GDM1 (cell line): ENCODE results near the gene SLC35B3.
"Not testable (repeated sequence)": the region's sequence is repeated elsewhere in the genome, so short reads cannot be mapped to it uniquely, and the experiment has no call there.

ENCODE experiments used
- DNase-seq: peaks from one replicate; lab custom pipeline; 2025; lab: John Stamatoyannopoulos, UW

Gene SLC35B3

DNA sequence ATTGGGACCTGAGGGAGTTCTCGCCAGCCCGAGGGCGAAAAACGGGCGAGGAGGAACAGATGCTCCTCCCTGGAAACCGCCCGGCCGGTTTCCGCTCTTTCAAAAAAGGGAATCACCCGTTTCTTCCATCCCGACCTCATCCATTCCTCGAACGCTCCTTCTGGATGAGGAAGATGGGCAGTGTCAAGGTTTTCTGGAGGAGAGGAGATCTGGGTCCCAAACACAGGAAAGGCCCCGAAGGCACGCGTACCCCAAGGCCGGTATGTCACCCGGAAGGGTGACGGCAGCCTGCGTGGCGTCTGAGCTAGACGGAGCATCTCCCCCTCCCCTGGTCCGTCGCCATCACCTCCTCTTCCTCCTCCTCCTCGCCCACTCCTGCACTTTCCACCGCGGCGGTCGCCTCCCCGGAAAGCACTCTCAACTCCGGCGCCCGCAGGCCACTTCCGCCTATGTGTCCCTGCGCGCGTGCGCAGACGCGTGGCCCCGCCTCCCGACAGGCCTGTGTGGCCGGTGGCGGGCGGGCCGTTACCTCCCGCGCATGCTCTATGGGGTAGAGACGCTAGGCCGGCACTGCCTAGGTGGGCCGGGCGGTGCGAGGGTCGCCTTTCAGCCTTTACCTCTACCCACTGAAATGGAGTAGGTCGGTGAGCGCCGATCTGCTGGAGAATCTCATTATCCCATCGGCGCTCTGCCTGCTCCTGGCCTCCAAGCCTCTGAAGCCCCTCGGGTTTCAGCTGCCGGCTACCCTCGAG is at the start of gene SLC35B3:
SLC35B3 (minus strand) TSS at position 453 of the 752 bp plus-strand sequence.
- DNase-seq = peak; percentile 91

DNA sequence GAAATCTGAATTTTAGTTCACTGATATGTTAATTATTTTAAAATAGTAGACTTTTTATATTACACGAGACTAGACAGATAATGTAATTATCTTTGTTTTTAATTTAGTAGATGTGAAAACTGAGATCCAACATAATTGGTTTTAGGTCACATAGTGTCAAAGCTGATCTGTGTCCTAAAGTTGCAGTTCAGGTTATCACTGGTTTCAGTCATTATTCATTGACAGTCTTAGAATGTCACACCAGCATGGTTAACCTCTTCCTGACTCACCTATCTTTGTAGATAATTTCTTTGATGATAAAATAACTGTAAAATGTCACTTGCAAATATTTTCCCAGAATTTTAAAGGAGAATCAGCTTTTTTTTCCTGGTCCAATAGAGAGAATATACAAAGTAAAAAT is 48.3 kb upstream of the SLC35B3 start:
- no peak for DNase-seq

DNA sequence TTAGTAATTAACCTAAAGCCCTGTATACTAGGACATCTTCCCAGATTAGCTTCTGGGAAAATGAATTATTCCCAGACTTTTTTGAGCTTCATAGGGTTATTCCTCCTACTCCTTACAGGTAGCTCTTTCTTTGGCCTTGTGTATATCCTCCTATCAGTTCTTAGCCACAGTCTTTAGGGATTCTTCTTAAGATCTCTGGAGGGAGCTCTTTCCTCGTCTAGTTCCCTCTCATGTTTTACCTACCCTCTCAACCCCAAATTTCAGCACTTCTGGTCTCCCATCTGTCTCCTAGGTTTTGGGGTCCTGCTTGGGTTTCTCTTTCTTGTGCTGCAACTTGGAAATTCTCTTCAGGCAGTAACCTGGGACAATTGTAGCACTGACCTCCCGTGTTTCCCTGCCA is 46.4 kb upstream of the SLC35B3 start:
- no peak for DNase-seq

DNA sequence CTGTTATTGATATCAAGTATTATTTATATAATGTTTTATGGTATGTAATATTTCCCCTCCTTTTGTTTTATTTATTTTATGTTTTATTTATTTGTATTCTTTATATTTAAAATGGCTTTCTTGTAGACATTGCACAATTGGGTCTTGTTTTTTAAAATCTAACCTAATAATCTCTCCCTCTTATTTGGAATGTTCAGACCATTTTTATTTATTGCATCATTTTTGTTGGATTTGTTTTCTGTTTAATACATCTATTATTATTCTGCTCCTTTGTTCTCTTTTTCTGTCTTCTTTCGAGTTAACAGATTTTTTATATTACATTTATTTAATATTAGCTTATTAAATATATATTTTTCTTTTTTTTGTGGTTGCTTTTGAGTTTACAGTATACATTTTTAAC is 43.1 kb upstream of the SLC35B3 start:
- DNase-seq = no peak

DNA sequence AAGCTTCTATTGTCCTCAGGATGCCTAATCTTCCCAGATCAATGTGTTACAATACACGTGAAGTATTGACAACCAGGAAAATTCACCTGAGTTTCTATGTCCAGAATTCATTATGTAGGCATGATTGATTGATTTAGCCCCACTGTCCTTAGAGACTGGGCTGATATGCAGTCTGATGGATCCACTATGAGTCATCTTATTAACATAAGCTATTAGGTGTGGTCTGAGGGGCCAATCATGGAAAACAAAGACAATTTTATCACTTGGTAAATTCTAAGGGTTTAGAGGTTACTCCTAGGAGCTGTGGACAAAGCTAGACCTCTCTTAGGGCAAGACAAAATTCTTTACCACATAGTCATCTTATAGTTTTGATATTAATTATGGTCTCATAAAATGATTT is 41.3 kb upstream of the SLC35B3 start:
- no peak for DNase-seq

- no peak for DNase-seq
These were observed 33.4 kb upstream of the SLC35B3 start for GRCh38 chr6:8468552-8469356.

DNA sequence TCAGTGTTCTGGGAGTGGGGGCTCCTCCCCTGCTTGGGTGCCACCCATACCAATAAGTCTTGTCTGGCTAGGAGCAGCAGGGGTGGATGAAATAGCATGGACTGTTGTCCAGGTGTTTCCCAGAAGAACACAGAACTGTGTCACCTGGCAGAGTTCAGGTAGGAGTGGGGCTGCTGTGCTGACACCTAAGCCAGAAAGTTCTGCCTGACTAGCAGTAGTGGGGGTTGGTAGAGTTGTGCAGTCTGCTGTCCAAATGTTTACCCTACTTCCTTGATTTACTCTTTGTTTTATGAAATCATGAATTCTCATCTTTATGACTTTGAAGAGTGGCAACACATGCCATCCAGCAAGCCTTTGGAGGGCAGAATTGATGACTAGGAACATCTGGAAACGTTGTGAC is 27.3 kb upstream of the SLC35B3 start:
- no peak for DNase-seq

GRCh38 chr6:8462169-8462568 is 26.8 kb upstream of the SLC35B3 start:
- no peak for DNase-seq

GRCh38 chr6:8446391-8446790 is 11.0 kb upstream of the SLC35B3 start:
- no peak for DNase-seq

DNA sequence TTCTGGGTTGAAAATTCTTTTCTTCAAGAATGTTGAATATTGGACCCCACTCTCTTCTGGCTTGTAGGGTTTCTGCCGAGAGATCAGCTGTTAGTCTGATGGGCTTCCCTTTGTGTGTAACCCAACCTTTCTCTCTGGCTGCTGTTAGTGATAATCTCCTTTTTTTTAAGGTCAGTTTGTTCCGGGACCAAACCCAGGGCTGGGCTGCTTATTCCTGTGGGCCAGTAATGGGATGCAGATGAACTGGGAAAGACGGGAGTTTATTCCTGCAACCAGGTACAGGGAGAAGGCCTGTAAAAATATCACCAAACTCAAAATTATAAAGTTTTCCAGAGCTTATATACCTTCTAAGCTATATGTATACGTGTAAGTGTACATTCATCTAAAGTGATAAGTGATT is 10.6 kb upstream of the SLC35B3 start:
- not testable (repeated sequence) for DNase-seq

GRCh38 chr6:8442150-8442549 is 6.8 kb upstream of the SLC35B3 start:
- DNase-seq = no peak

- DNase-seq = no peak
These were observed 6.1 kb upstream of the SLC35B3 start for GRCh38 chr6:8441452-8441851.

DNA sequence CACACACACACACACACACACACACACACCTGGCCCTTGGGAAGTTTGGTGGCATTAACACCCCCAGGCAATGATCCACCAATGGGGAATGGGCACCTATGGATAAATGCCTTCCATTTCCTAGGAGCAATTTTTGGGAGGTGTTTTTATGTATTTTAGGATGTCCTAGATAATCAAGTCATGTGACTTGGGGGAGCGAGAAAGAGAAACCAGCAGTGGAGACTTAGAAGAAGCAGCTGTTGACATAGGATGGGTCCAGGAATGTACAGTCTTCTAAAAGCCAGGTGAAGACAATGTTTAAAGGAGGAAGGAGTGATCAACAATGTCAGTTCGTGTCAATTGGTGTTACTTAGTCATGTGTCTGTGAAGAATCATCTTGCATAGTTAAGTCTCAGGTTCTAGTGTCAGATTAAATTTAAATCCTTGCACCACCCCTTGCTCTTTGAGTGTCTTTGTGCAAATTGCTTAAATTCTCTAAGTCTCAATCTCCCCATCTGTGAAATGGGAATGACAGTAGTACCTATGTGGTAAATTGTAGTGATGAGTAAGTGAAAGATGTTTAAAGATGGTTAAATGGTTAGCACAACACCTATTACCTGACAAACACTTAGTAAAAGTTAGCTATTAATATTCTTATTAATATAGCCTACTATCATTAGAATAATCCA is 4.4 kb upstream of the SLC35B3 start:
- DNase-seq = no peak

- DNase-seq = no peak
These were observed 2.5 kb upstream of the SLC35B3 start for GRCh38 chr6:8437813-8438212.

DNA sequence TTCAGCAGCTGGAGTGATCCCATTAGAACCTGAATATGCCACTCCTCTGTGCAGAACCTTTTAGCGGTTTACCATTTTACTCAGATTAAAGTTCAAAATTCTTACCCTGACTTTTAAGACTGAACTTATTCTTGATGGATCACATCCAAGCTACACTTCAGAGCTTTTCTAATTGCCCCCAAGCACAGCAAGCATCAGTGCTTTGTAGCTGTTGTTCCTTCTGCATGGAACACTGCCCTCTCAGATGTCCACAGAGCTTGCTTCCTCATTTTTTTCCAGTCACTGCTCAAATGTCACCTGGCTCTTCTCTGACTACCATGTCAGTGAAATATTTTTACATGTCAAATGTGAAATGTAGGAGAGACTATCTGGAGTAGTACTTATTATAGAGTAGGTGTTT is 1.6 kb upstream of the SLC35B3 start:
- DNase-seq = no peak

DNA sequence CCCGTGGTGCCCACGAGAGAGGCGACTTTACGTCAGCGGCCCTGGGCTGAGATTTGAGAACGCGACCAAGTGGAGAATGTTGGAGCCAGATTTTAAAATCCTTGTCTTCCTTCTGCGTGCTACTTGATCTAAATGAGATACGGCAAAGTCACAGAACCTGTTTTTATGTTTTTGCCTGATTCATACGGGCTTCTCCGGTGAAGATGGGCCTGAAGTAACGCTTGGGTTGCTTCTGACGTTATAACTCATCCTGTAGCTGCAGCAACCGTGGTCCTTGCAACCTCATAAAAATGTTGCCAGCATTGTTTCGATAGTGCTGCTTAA is 462 bp upstream of the SLC35B3 start:
- DNase-seq = no peak

DNA sequence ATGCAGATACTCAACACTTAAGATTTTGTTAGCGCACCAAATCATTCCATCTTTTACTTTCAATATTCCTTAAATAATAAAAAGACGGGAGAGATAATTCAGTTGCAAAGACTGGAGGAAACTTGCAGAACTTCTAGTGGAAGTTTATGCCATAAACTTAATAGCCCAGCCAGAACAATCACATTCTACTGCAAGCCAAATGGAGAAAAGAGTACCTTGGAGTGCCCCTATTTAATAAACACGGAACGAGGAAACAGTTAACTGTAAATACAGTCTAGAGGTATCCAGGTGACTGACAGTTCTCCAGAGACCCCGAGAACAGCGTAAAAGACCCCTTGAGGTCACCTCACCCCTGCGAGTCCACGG is 635 bp downstream of the SLC35B3 start:
- no peak for DNase-seq

GRCh38 chr6:8432614-8433013 is 2.7 kb downstream of the SLC35B3 start:
- DNase-seq = no peak

- DNase-seq = no peak
These were observed 5.5 kb downstream of the SLC35B3 start for GRCh38 chr6:8429821-8430220.

DNA sequence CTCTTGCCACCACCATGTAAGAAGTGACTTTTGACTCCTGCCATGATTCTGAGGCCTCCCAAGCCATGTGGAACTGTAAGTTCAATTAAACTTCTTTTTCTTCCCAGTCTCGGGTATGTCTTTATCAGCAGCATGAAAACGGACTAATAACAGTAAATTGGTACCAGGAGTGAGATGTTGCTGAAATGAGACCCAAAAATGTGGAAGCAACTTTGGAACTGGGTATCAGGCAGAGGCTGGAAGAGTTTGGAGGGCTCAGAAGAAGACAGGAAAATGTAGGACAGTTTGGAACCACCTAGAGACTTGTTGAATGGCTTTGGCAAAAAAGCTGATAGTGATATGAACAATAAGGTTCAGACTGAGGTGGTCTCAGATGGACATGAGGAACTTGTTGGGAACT is 8.8 kb downstream of the SLC35B3 start:
- not testable (repeated sequence) for DNase-seq

GRCh38 chr6:8420031-8420588 is 15.2 kb downstream of the SLC35B3 start:
- DNase-seq = no peak

DNA sequence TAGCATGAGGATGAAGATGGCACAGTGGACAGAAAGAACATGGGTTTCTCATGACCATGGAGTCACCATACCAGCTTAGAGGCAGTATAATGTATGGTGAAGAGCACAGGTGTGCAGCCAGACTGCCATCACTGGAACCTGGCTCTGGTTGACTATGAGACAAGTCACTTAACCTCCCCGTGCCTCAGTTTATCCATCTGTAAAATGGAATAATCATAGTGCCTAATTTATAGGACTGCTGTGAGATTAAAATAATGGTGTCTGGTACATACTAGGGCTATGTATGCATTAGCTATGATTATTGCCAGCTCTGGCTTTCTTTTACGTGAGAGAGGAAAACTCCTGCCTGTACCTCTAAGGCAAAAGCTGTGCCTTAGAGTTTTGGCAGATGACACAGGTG is 19.4 kb downstream of the SLC35B3 start:
- DNase-seq = no peak

GRCh38 chr6:8415280-8415679 is 20.1 kb downstream of the SLC35B3 start:
- DNase-seq = no peak
